Natural killer cell (primary cell): ENCODE measurements around the gene TRIM2. TPM values are rescaled to one million over a fixed set of nuclear protein-coding genes. Genes with fewer than 3 reads are reported as not detected.

ENCODE experiments used
- ATAC-seq, 3 donors: fragments of 150-1000 bp in 2 of 3; fragments of 200-7000 bp in 1 of 3; cut with Tn5 transposase; 1 replicate in 1 of 3; 2 replicates in 2 of 3; pipeline ENCODE4 v1.10.0; 2021; ENCODE audit warnings: mild to moderate bottlenecking in 2 of 3, moderate library complexity in 2 of 3
- DNase-seq, 2 donors: peaks; one replicate each; pipeline versions ENCODE4 v3.0.0 to v3.0.0-alpha.2; 2013 to 2021; ENCODE audit warnings: mixed read lengths in 1 of 2
- H3K27ac ChIP-seq: one replicate; pipeline ENCODE4 v1.5.1; 2013; ENCODE audit warnings: mild to moderate bottlenecking, low read length
- H3K27me3 ChIP-seq: one replicate; pipeline ENCODE4 v1.6.1; 2013; ENCODE audit warnings: low read length; ENCODE audit not compliant: control insufficient read depth, insufficient read depth
- H3K36me3 ChIP-seq: one replicate; pipeline ENCODE4 v1.6.1; 2013; ENCODE audit warnings: low read length; ENCODE audit not compliant: control insufficient read depth, insufficient read depth
- H3K4me1 ChIP-seq: one replicate; pipeline ENCODE4 v1.6.1; 2013; ENCODE audit warnings: low read length; ENCODE audit not compliant: control insufficient read depth, insufficient read depth
- H3K4me3 ChIP-seq: one replicate; pipeline ENCODE4 v1.5.1; 2013; ENCODE audit warnings: low read length
- H3K9me3 ChIP-seq: one replicate; pipeline ENCODE4 v1.6.1; 2013; ENCODE audit warnings: low read length; ENCODE audit not compliant: control insufficient read depth, insufficient read depth
- H3K27ac Mint-ChIP-seq, 2 donors: one replicate each; pipeline ENCODE4 v1.8.0; 2022; ENCODE audit warnings: mild to moderate bottlenecking in 2 of 2, mixed read lengths in 2 of 2, moderate library complexity in 1 of 2
- H3K27me3 Mint-ChIP-seq, 2 donors: one replicate each; pipeline ENCODE4 v1.8.0; 2022; ENCODE audit warnings: low read depth in 2 of 2, mixed read lengths in 2 of 2
- H3K36me3 Mint-ChIP-seq: one replicate; pipeline ENCODE4 v1.8.0; 2022; ENCODE audit warnings: mixed read lengths
- H3K4me1 Mint-ChIP-seq, 2 donors: one replicate each; pipeline ENCODE4 v1.8.0; 2022; ENCODE audit warnings: mixed read lengths in 2 of 2
- H3K4me3 Mint-ChIP-seq: one replicate; pipeline ENCODE4 v1.8.0; 2022; ENCODE audit warnings: mild to moderate bottlenecking, moderate library complexity, mixed read lengths
- H3K9me3 Mint-ChIP-seq, 2 donors: one replicate each; pipeline ENCODE4 v1.8.0; 2022; ENCODE audit warnings: mixed read lengths in 2 of 2
- CTCF ChIP-seq: fragments of 200-600 bp; IDR thresholded peaks from one replicate; pipeline ENCODE4 v1.8.0; 2022; ENCODE audit warnings: antibody characterized with exemption
- WGBS: methylation state at CpG from one replicate; pipeline ENCODE4 v1.1.7; 2013; ENCODE audit warnings: missing lambda C conversion rate; ENCODE audit not compliant: insufficient coverage; 5-methylcytosine and 5-hydroxymethylcytosine counted together
- intact Hi-C: fragments of 100-400 bp; cut with micrococcal nuclease; formaldehyde crosslinking; loops from one replicate; pipeline ENCODE4 v1.14.2; 2022
- total RNA-seq, 4 donors: library from RNA; stranded (reverse); fragments of 120-200 nt in 1 of 4; gene quantifications; one replicate each; pipeline versions ENCODE4 v1.2.3 to v1.2.4, GENCODE V29; 2013 to 2022

TRIM2 gene
- total RNA-seq, 3 donors from 2014 or later (not counting 1 experiment from before 2014, with no cell fraction given), result 0.11 TPM; not detected in 2

- Mint-ChIP-seq H3K4me3 (no peak overlapping the region), H3K27me3 (peaks cover 0 to 7% of the 10 kb centered on the region in 2 donors), H3K9me3 (no peaks in the 10 kb centered on the region), H3K4me1 (no peaks in the 10 kb centered on the region), H3K36me3 (no peaks in the 10 kb centered on the region), H3K27ac (no peak overlapping the region)
- intact Hi-C loops, result no loop called here
- ATAC-seq (no peak), DNase-seq (no peak)
- H3K4me3 ChIP-seq, result no peak overlapping the region
- no peaks in the 10 kb centered on the region for H3K9me3 ChIP-seq
- TF ChIP-seq CTCF, result no peak
- WGBS, result 95% methylated on average over 3 of the region's 5 CpGs
- H3K27ac ChIP-seq, result no peak overlapping the region
- H3K27me3 ChIP-seq, result no peaks in the 10 kb centered on the region
- H3K4me1 ChIP-seq, result no peaks in the 10 kb centered on the region
- H3K36me3 ChIP-seq, result no peaks in the 10 kb centered on the region
These were observed 65.2 kb downstream of the TRIM2 start for GRCh38 chr4:153269218-153269990.

- Mint-ChIP-seq H3K4me3 (no peak overlapping the region), H3K9me3 (no peaks in the 10 kb centered on the region), H3K36me3 (no peaks in the 10 kb centered on the region), H3K27ac (no peak overlapping the region), H3K27me3 (peaks cover 0 to 8% of the 10 kb centered on the region in 2 donors), H3K4me1 (no peaks in the 10 kb centered on the region)
- intact Hi-C loops, result no loop called here
- Histone ChIP-seq H3K27ac (no peak overlapping the region), H3K27me3 (no peaks in the 10 kb centered on the region), H3K9me3 (no peaks in the 10 kb centered on the region), H3K4me3 (no peak overlapping the region), H3K36me3 (no peaks in the 10 kb centered on the region), H3K4me1 (no peaks in the 10 kb centered on the region)
- 91% methylated on average over 5 of the region's 6 CpGs for WGBS
- DNase-seq (no peak), ATAC-seq (no peak)
- TF ChIP-seq CTCF, result no peak
These were observed 66.1 kb downstream of the TRIM2 start for GRCh38 chr4:153270361-153270760.

GRCh38 chr4:153271820-153272219, 67.6 kb downstream of the TRIM2 start:
- DNase-seq, result no peak
- Histone ChIP-seq H3K27me3 (no peaks in the 10 kb centered on the region), H3K36me3 (no peaks in the 10 kb centered on the region), H3K9me3 (no peaks in the 10 kb centered on the region), H3K4me3 (no peak overlapping the region), H3K4me1 (no peaks in the 10 kb centered on the region), H3K27ac (no peak overlapping the region)
- no peaks in the 10 kb centered on the region for H3K36me3 Mint-ChIP-seq
- no peak for TF ChIP-seq CTCF
- no peak overlapping the region for H3K27ac Mint-ChIP-seq
- H3K4me1 Mint-ChIP-seq, result no peaks in the 10 kb centered on the region
- H3K27me3 Mint-ChIP-seq, result peaks cover 0 to 11% of the 10 kb centered on the region in 2 donors
- no peak overlapping the region for H3K4me3 Mint-ChIP-seq
- intact Hi-C loops, result no loop called here
- ATAC-seq, result no peak
- 89% methylated on average over 2 of the region's 2 CpGs for WGBS
- no peaks in the 10 kb centered on the region for H3K9me3 Mint-ChIP-seq

- H3K4me3 ChIP-seq, result no peak overlapping the region
- intact Hi-C loops, result no loop called here
- no peaks in the 10 kb centered on the region for H3K27me3 ChIP-seq
- H3K27ac ChIP-seq, result no peak overlapping the region
- no peaks in the 10 kb centered on the region for H3K36me3 ChIP-seq
- no peaks in the 10 kb centered on the region for H3K4me1 Mint-ChIP-seq
- no peaks in the 10 kb centered on the region for H3K4me1 ChIP-seq
- ATAC-seq (no peak), DNase-seq (no peak)
- WGBS, result 100% methylated on average over 1 of the region's 1 CpG
- no peak overlapping the region for H3K4me3 Mint-ChIP-seq
- TF ChIP-seq CTCF, result no peak
- H3K9me3 ChIP-seq, result no peaks in the 10 kb centered on the region
- H3K36me3 Mint-ChIP-seq, result no peaks in the 10 kb centered on the region
- H3K27ac Mint-ChIP-seq, result no peak overlapping the region
- H3K9me3 Mint-ChIP-seq, result no peaks in the 10 kb centered on the region
- H3K27me3 Mint-ChIP-seq, result peaks cover 0 to 11% of the 10 kb centered on the region in 2 donors
These were observed 69.5 kb downstream of the TRIM2 start for GRCh38 chr4:153273751-153274150.
